Measurements from ENCODE around the gene KRT5.

GRCh38 chr12:52494518-52494917 is 25.7 kb downstream of the KRT5 start:
- TF ChIP-seq CTCF (IDR thresholded peaks at IDR 0.05 in 4 of 5, conservative IDR thresholded peaks at IDR 0.05 in 1 of 5): no peak
- TF ChIP-seq POLR2A (IDR thresholded peaks at IDR 0.05): no peak
